HG03064 (cell line): Measurements from ENCODE around the gene JKAMP.

Source experiments
- ATAC-seq: cut with Tn5 transposase; IDR thresholded peaks from one replicate; pipeline ENCODE4 v1.9.1; 2021; ENCODE audit warnings: low read depth; ENCODE audit not compliant: unreplicated experiment

JKAMP gene

GRCh38 chr14:59537476-59537875 is 53.2 kb downstream of the JKAMP start:
- ATAC-seq, result no peak

- ATAC-seq, result no peak
Observed at GRCh38 chr14:59538936-59539335, 54.6 kb downstream of the JKAMP start.

- no peak for ATAC-seq
Observed at GRCh38 chr14:59540852-59541251, 56.5 kb downstream of the JKAMP start.

- no peak for ATAC-seq
Observed at GRCh38 chr14:59541731-59542130, 57.4 kb downstream of the JKAMP start.

GRCh38 chr14:59543873-59544272 is 59.6 kb downstream of the JKAMP start:
- ATAC-seq, result no peak

- no peak for ATAC-seq
Observed at GRCh38 chr14:59547310-59547709, 63.0 kb downstream of the JKAMP start.
